Mesenchymal stem cell (in vitro differentiated cells and primary cell): ENCODE results near the gene LAMB4.

Experiments
- DNase-seq: peaks from one replicate; pipeline ENCODE4 v3.0.0-alpha.2; 2013
- H2AFZ ChIP-seq: one replicate; pipeline ENCODE4 v1.6.1; 2013; ENCODE audit warnings: low read depth, mild to moderate bottlenecking, control low read depth, inconsistent platforms, low read length, moderate library complexity
- H2AK5ac ChIP-seq: 2 replicates; pipeline ENCODE4 v1.6.1; 2013; ENCODE audit warnings: low read length, moderate library complexity, mild to moderate bottlenecking, inconsistent platforms; ENCODE audit not compliant: severe bottlenecking
- H2BK120ac ChIP-seq: one replicate; pipeline ENCODE4 v1.6.1; 2013; ENCODE audit warnings: low read depth, mild to moderate bottlenecking, inconsistent platforms, low read length, moderate library complexity
- H2BK12ac ChIP-seq, 2 experiments: one replicate each; pipeline ENCODE4 v1.6.1; 2013; ENCODE audit warnings: inconsistent platforms in 2 of 2, low read length in 2 of 2, mild to moderate bottlenecking in 2 of 2, moderate library complexity in 2 of 2, control low read depth in 1 of 2
- H2BK15ac ChIP-seq: one replicate; pipeline ENCODE4 v1.6.1; 2013; ENCODE audit warnings: mild to moderate bottlenecking, low read depth, inconsistent platforms; ENCODE audit not compliant: poor library complexity, severe bottlenecking
- H2BK5ac ChIP-seq: 2 replicates; pipeline ENCODE4 v1.6.1; 2013; ENCODE audit warnings: low read depth, mild to moderate bottlenecking, low read length, control low read depth, inconsistent platforms; ENCODE audit not compliant: poor library complexity, severe bottlenecking
- H3K14ac ChIP-seq, 2 experiments: one replicate each; pipeline ENCODE4 v1.6.1; 2013; ENCODE audit warnings: inconsistent platforms in 2 of 2, low read length in 2 of 2, control low read depth in 1 of 2, mild to moderate bottlenecking in 1 of 2, moderate library complexity in 1 of 2
- H3K18ac ChIP-seq, 2 experiments: one replicate each; pipeline ENCODE4 v1.6.1; 2013; ENCODE audit warnings: inconsistent platforms in 2 of 2, low read length in 2 of 2, control low read depth in 1 of 2, low read depth in 1 of 2, mild to moderate bottlenecking in 1 of 2
- H3K23ac ChIP-seq, 2 experiments: one replicate each; pipeline ENCODE4 v1.6.1; 2013; ENCODE audit warnings: inconsistent platforms in 2 of 2, low read length in 2 of 2, mild to moderate bottlenecking in 2 of 2, moderate library complexity in 2 of 2, control low read depth in 1 of 2
- H3K27ac ChIP-seq: 2 replicates; pipeline ENCODE4 v1.5.1; 2013; ENCODE audit warnings: mild to moderate bottlenecking, moderate library complexity, low read length, control low read depth, inconsistent platforms; ENCODE audit not compliant: poor library complexity, severe bottlenecking
- H3K27me3 ChIP-seq, 2 experiments: 2 replicates each; pipeline versions ENCODE4 v1.6.1 to v1.7.0; 2013; ENCODE audit warnings: low read length in 2 of 2, mild to moderate bottlenecking in 2 of 2, moderate library complexity in 2 of 2, control low read depth in 1 of 2, inconsistent platforms in 1 of 2; ENCODE audit not compliant: control insufficient read depth in 1 of 2, insufficient read depth in 1 of 2
- H3K36me3 ChIP-seq, 2 experiments: 2 replicates each; pipeline versions ENCODE4 v1.6.1 to v1.7.0; 2013; ENCODE audit warnings: low read length in 2 of 2, control low read depth in 1 of 2, inconsistent platforms in 1 of 2, low read depth in 1 of 2, mild to moderate bottlenecking in 1 of 2; ENCODE audit not compliant: insufficient read depth in 2 of 2, control insufficient read depth in 1 of 2
- H3K4ac ChIP-seq, 2 experiments: one replicate each; pipeline ENCODE4 v1.6.1; 2013; ENCODE audit warnings: inconsistent platforms in 2 of 2, low read length in 2 of 2, mild to moderate bottlenecking in 2 of 2, moderate library complexity in 2 of 2, control low read depth in 1 of 2, low read depth in 1 of 2
- H3K4me1 ChIP-seq: 2 replicates; pipeline ENCODE4 v1.6.1; 2013; ENCODE audit warnings: low read depth, low read length, control low read depth; ENCODE audit not compliant: control insufficient read depth, insufficient read depth
- H3K4me2 ChIP-seq: 2 replicates; pipeline ENCODE4 v1.6.1; 2013; ENCODE audit warnings: low read length, mild to moderate bottlenecking, inconsistent platforms; ENCODE audit not compliant: poor library complexity, severe bottlenecking
- H3K4me3 ChIP-seq, 2 experiments: 2 replicates each; pipeline versions ENCODE4 v1.5.1 to v1.7.0; 2013; ENCODE audit warnings: low read length in 2 of 2, mild to moderate bottlenecking in 2 of 2, control low read depth in 1 of 2, low read depth in 1 of 2; ENCODE audit not compliant: insufficient read depth in 1 of 2
- H3K79me1 ChIP-seq: replicated peaks from 2 replicates; pipeline ENCODE4 v1.6.1; 2013; ENCODE audit warnings: mild to moderate bottlenecking, control low read depth, low read length, inconsistent platforms; ENCODE audit not compliant: poor library complexity, severe bottlenecking
- H3K9ac ChIP-seq: 2 replicates; pipeline ENCODE4 v1.7.0; 2013; ENCODE audit warnings: mild to moderate bottlenecking, low read length, moderate library complexity
- H3K9me3 ChIP-seq: 2 replicates; pipeline ENCODE4 v1.7.0; 2013; ENCODE audit warnings: mild to moderate bottlenecking, low read length; ENCODE audit not compliant: control insufficient read depth
- H4K8ac ChIP-seq: one replicate; pipeline ENCODE4 v1.6.1; 2013; ENCODE audit warnings: inconsistent platforms, mild to moderate bottlenecking, low read length, moderate library complexity
- H4K91ac ChIP-seq: one replicate; pipeline ENCODE4 v1.6.1; 2013; ENCODE audit warnings: mild to moderate bottlenecking, low read length, inconsistent platforms
- WGBS: methylation state at CpG from one replicate; pipeline ENCODE4 v1.1.7; 2013; ENCODE audit warnings: mixed read lengths; 5-methylcytosine and 5-hydroxymethylcytosine counted together

LAMB4 gene

DNA sequence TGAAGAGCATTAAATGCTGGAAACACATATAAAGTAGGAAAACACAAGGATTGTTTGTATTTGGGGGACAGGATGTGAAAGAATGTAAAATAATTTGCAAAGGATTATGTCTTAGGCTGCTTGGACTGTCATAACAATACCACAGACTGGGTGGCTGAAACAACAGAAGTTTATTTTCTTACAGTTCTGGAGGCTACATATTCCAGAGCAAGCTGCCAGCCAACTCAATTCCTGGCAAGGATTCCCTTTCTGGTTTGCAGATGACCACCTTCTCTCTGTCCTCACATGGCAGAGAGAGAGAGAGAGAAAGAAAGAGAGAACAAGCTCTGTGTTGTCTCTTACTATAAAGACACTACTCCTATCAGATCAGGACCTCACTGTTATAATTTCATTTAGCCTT is 8.8 kb upstream of the LAMB4 start:
- no peak overlapping the region for H3K18ac ChIP-seq

DNA sequence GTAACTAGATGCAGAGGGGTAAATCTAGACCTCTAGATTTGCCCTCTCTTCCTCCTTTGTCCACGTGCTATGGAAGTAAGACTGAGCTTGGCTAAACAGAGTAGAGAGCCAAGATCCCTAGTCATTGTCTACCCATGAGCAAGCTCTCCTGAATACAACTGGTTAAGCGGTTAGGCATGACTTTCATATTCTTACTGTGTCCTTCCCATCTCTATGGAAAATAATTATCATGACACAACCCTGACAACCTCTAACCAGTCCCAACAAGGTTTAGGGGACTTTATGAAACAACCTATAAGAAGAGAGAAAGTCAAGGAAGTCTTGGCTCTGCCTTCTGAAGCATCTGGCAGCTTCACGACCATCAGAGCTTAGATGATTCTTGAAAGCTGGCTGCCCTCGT is 7.8 kb upstream of the LAMB4 start:
- no peak for DNase-seq
- H2BK12ac ChIP-seq = no peak overlapping the region
- H3K4me3 ChIP-seq = no peak overlapping the region
- H3K27ac ChIP-seq = no peak overlapping the region
- H3K36me3 ChIP-seq = no peaks in the 10 kb centered on the region
- no peak overlapping the region for H4K8ac ChIP-seq
- no peak overlapping the region for H3K23ac ChIP-seq
- H3K9ac ChIP-seq = no peak overlapping the region
- no peak overlapping the region for H3K4me2 ChIP-seq
- no peaks in the 10 kb centered on the region for H3K4me1 ChIP-seq
- H2AFZ ChIP-seq = no peak overlapping the region
- H3K4ac ChIP-seq = no peak overlapping the region
- no peak overlapping the region for H2BK120ac ChIP-seq
- H2BK5ac ChIP-seq = no peak overlapping the region
- no peak overlapping the region for H3K18ac ChIP-seq
- no peaks in the 10 kb centered on the region for H3K27me3 ChIP-seq
- H3K9me3 ChIP-seq = no peaks in the 10 kb centered on the region
- H3K79me1 ChIP-seq = no peaks in the 10 kb centered on the region
- H2AK5ac ChIP-seq = no peak overlapping the region
- no peak overlapping the region for H3K14ac ChIP-seq
- no peak overlapping the region for H2BK15ac ChIP-seq
- WGBS = 81% methylated on average over 4 of the region's 4 CpGs
- H4K91ac ChIP-seq = no peak overlapping the region

More for the DNA sequence above, 8.8 kb upstream of the LAMB4 start:
- H3K9me3 ChIP-seq = no peaks in the 10 kb centered on the region
- no peaks in the 10 kb centered on the region for H3K36me3 ChIP-seq
- no peak overlapping the region for H3K14ac ChIP-seq
- no peak overlapping the region for H2BK12ac ChIP-seq
- no peak overlapping the region for H4K8ac ChIP-seq
- no peak overlapping the region for H3K4ac ChIP-seq
- H2BK5ac ChIP-seq = no peak overlapping the region
- H2BK15ac ChIP-seq = no peak overlapping the region
- no peak overlapping the region for H2BK120ac ChIP-seq
- no peak overlapping the region for H3K9ac ChIP-seq
- H3K23ac ChIP-seq = no peak overlapping the region
- H3K4me3 ChIP-seq = no peak overlapping the region
- no peak overlapping the region for H2AFZ ChIP-seq
- no peak overlapping the region for H3K27ac ChIP-seq
- no peak overlapping the region for H3K4me2 ChIP-seq
- H2AK5ac ChIP-seq = no peak overlapping the region
- no peak for DNase-seq
- H3K79me1 ChIP-seq = no peaks in the 10 kb centered on the region
- no peaks in the 10 kb centered on the region for H3K27me3 ChIP-seq
- H4K91ac ChIP-seq = no peak overlapping the region
- no peaks in the 10 kb centered on the region for H3K4me1 ChIP-seq

DNA sequence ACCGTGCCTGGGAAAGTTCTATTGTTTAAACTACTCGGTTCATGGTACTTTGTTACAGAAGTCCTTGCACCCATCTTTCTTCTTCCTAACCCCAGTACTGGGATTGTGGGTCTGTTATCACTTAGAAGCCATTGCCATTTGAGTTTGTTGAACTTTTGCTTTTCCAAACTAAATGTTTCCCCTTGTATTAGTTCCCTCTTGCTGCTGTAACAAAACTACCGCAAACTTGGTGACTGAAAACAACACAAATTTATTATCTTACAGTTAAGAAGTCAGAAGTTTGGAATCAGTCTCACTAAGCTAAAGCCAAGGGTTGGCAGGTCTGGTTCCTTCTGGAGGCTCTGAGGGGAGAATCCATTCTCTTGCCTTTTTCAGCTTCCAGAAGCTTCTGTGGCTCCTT is 6.9 kb upstream of the LAMB4 start:
- H3K27me3 ChIP-seq = no peaks in the 10 kb centered on the region
- DNase-seq = no peak
- H3K14ac ChIP-seq = no peak overlapping the region
- no peak overlapping the region for H3K9ac ChIP-seq
- no peak overlapping the region for H2AFZ ChIP-seq
- no peak overlapping the region for H3K4me3 ChIP-seq
- WGBS = 100% methylated on average over 1 of the region's 3 CpGs
- H2BK15ac ChIP-seq = no peak overlapping the region
- H3K18ac ChIP-seq = no peak overlapping the region
- no peak overlapping the region for H3K27ac ChIP-seq
- H3K4me2 ChIP-seq = no peak overlapping the region
- no peak overlapping the region for H2BK5ac ChIP-seq
- no peak overlapping the region for H4K8ac ChIP-seq
- no peak overlapping the region for H2BK120ac ChIP-seq
- H3K79me1 ChIP-seq = no peaks in the 10 kb centered on the region
- no peak overlapping the region for H3K4ac ChIP-seq
- H2AK5ac ChIP-seq = no peak overlapping the region
- no peak overlapping the region for H3K23ac ChIP-seq
- peaks cover 2% of the 10 kb centered on the region for H3K4me1 ChIP-seq
- H4K91ac ChIP-seq = no peak overlapping the region
- no peak overlapping the region for H2BK12ac ChIP-seq
- H3K9me3 ChIP-seq = no peaks in the 10 kb centered on the region
- H3K36me3 ChIP-seq = no peaks in the 10 kb centered on the region

DNA sequence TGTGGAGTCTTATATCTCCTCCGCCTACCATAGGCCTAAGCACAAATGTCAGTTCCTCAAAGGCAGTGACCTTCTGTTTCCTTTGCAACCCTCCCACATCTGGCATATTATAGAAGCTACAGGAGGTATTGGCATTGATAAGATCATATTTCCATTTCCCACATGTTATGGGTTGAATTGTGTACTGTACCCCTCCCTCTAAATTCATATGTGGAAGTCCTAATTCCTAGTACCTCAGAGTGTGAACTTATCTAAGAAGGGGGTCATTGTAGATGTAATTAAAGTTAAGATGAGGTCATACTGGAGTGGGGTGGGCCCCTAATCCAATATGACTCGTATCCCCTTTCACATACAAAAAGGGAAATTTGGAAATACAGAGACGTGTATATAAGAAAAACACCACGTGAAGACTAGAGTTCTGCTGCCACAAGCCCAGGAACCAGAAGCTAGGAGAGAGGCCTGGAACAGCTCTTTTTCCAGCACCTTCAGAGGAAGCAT is 6.1 kb upstream of the LAMB4 start:
- Histone ChIP-seq H3K27ac (no peak overlapping the region), H3K9ac (no peak overlapping the region), H2BK5ac (no peak overlapping the region), H3K79me1 (no peaks in the 10 kb centered on the region), H3K14ac (no peak overlapping the region), H3K18ac (no peak overlapping the region), H3K4me1 (peaks cover 2% of the 10 kb centered on the region), H2AK5ac (no peak overlapping the region), H4K91ac (no peak overlapping the region), H2AFZ (no peak overlapping the region), H3K27me3 (no peaks in the 10 kb centered on the region), H2BK120ac (no peak overlapping the region), H3K36me3 (no peaks in the 10 kb centered on the region), H2BK12ac (no peak overlapping the region), H3K9me3 (no peaks in the 10 kb centered on the region), H4K8ac (no peak overlapping the region), H3K23ac (no peak overlapping the region), H3K4me2 (no peak overlapping the region), H3K4ac (no peak overlapping the region), H3K4me3 (no peak overlapping the region), H2BK15ac (no peak overlapping the region)
- WGBS = 86% methylated on average over 4 of the region's 4 CpGs
- DNase-seq = no peak
